GM21515 (cell line): ENCODE results near the gene CDH24.

ENCODE experiments used
- ATAC-seq: cut with Tn5 transposase; IDR thresholded peaks from one replicate; pipeline ENCODE4 v1.9.1; 2021; ENCODE audit not compliant: unreplicated experiment

Gene CDH24

GRCh38 chr14:22998329-22999012 lies 58.8 kb downstream of the CDH24 start:
- ATAC-seq = no peak

GRCh38 chr14:22997676-22998323 lies 59.5 kb downstream of the CDH24 start:
- ATAC-seq = no peak
